GM12878 (cell line): Measurements from ENCODE around the gene C16orf96. TPM values are rescaled to one million over a fixed set of nuclear protein-coding genes. Genes with fewer than 3 reads are reported as not detected.

ENCODE experiments used
- ATF3 ChIP-seq: IDR thresholded peaks from 2 replicates; pipeline ENCODE4 v1.6.1; 2011; ENCODE audit warnings: low read depth, mild to moderate bottlenecking, low read length, moderate library complexity, borderline replicate concordance; ENCODE audit errors: extremely low read depth
- BACH1 ChIP-seq: fragments of 450-650 bp; IDR thresholded peaks from 2 replicates; pipeline ENCODE4 v1.6.1; 2017; ENCODE audit warnings: mild to moderate bottlenecking, borderline replicate concordance
- BCL3 ChIP-seq: IDR thresholded peaks from 2 replicates; pipeline ENCODE4 v1.6.1; 2011; ENCODE audit warnings: borderline replicate concordance, low read depth, mild to moderate bottlenecking, moderate library complexity, low read length; ENCODE audit not compliant: insufficient read depth, poor library complexity, severe bottlenecking
- CTCF ChIP-seq, 3 experiments: IDR thresholded peaks in 2 of 3; conservative IDR thresholded peaks in 1 of 3; 2 replicates each; pipeline ENCODE4 v1.5.1; 2011; ENCODE audit warnings: low read depth in 3 of 3, low read length in 3 of 3, mild to moderate bottlenecking in 3 of 3, control low read depth in 2 of 3, moderate library complexity in 2 of 3, inconsistent platforms in 1 of 3, mixed read lengths in 1 of 3; ENCODE audit not compliant: control insufficient read depth in 2 of 3, insufficient read depth in 1 of 3; ENCODE audit errors: extremely low read depth in 1 of 3
- ELK1 ChIP-seq: IDR thresholded peaks from 2 replicates; pipeline ENCODE4 v1.6.1; 2012; ENCODE audit warnings: low read depth, low read length, improper control_type of control experiment
- EP300 ChIP-seq, 2 experiments: fragments of 150-350 bp in 1 of 2; IDR thresholded peaks; 2 replicates each; pipeline ENCODE4 v1.6.1; 2011 to 2012; ENCODE audit warnings: low read depth in 2 of 2, low read length in 2 of 2, borderline replicate concordance in 1 of 2, improper control_type of control experiment in 1 of 2, inconsistent platforms in 1 of 2; ENCODE audit not compliant: control insufficient read depth in 1 of 2
- ESRRA ChIP-seq: IDR thresholded peaks from 2 replicates; pipeline ENCODE4 v1.6.1; 2012; ENCODE audit warnings: mild to moderate bottlenecking, low read length, improper control_type of control experiment
- IKZF2 ChIP-seq, 2 experiments: fragments of 450-650 bp; IDR thresholded peaks; 2 replicates each; pipeline ENCODE4 v1.6.1; 2017; ENCODE audit warnings: mild to moderate bottlenecking in 2 of 2, moderate library complexity in 2 of 2
- MTA3 ChIP-seq: IDR thresholded peaks from 2 replicates; pipeline ENCODE4 v1.6.1; 2012; ENCODE audit warnings: low read length, inconsistent platforms, borderline replicate concordance
- NFYB ChIP-seq: IDR thresholded peaks from 2 replicates; pipeline ENCODE4 v1.6.1; 2011; ENCODE audit warnings: low read depth, mild to moderate bottlenecking, low read length, improper control_type of control experiment, moderate library complexity; ENCODE audit not compliant: insufficient read depth
- NRF1 ChIP-seq: conservative IDR thresholded peaks from 2 replicates; pipeline ENCODE4 v1.6.1; 2011; ENCODE audit warnings: mild to moderate bottlenecking, low read depth, low read length, improper control_type of control experiment
- PML ChIP-seq: IDR thresholded peaks from 2 replicates; pipeline ENCODE4 v1.6.1; 2012; ENCODE audit warnings: low read length, inconsistent platforms
- POLR2A ChIP-seq: IDR thresholded peaks from 2 replicates; pipeline ENCODE4 v1.6.1; 2011; ENCODE audit warnings: low read depth, mild to moderate bottlenecking, low read length
- REST ChIP-seq: IDR thresholded peaks from 2 replicates; pipeline ENCODE4 v1.6.1; 2012; ENCODE audit warnings: mild to moderate bottlenecking, low read depth, low read length
- STAT1 ChIP-seq: fragments of 450-650 bp; conservative IDR thresholded peaks from 2 replicates; pipeline ENCODE4 v1.6.1; 2014; ENCODE audit warnings: antibody characterized with exemption, mild to moderate bottlenecking
- TAF1 ChIP-seq: IDR thresholded peaks from 2 replicates; pipeline ENCODE4 v1.6.1; 2011; ENCODE audit warnings: mild to moderate bottlenecking, low read depth, low read length, borderline replicate concordance
- TCF3 ChIP-seq: IDR thresholded peaks from 2 replicates; pipeline ENCODE4 v1.6.1; 2012; ENCODE audit warnings: low read depth, mild to moderate bottlenecking, low read length, borderline replicate concordance; ENCODE audit not compliant: insufficient read depth
- YBX1 ChIP-seq: fragments of 450-650 bp; IDR thresholded peaks from 2 replicates; pipeline ENCODE4 v1.6.1; 2016; ENCODE audit warnings: antibody characterized with exemption
- YY1 ChIP-seq: IDR thresholded peaks from 2 replicates; pipeline ENCODE4 v1.6.1; 2011; ENCODE audit warnings: low read depth, mild to moderate bottlenecking, low read length
- ZZZ3 ChIP-seq: IDR thresholded peaks from 2 replicates; pipeline ENCODE4 v1.6.1; 2011; ENCODE audit warnings: low read depth; ENCODE audit not compliant: control insufficient read depth, insufficient read length
- polyA plus RNA-seq, 11 experiments: library from polyadenylated mRNA; depleted of rRNA in 4 of 11; unstranded in 6 of 11; stranded (reverse) in 5 of 11; fragments of >200 nt; fragmentation: Nextera tagmentation in 4 of 11; fragmentation: Illumina TruSeq in 1 of 11; extraction: Ambion mirVana in 4 of 11; extraction: Trizol in 1 of 11; gene quantifications; 1 replicate in 1 of 11; 2 replicates in 10 of 11; pipeline versions ENCODE4 v1.2.1 to v1.2.3, GENCODE V29; 2011 to 2016; ENCODE audit warnings: inconsistent platforms in 2 of 11, missing spikeins in 2 of 11, low read depth in 1 of 11
- total RNA-seq, 4 experiments: library from RNA; depleted of rRNA in 3 of 4; stranded (reverse); fragments of >200 nt in 3 of 4; fragmentation: Illumina TruSeq in 1 of 4; extraction: Trizol in 1 of 4; gene quantifications; 2 replicates each; pipeline versions ENCODE4 v1.2.1 to v1.2.3, GENCODE V29; 2013 to 2021

C16orf96 gene
- total and polyA plus RNA-seq, 10 of the 15 experiments (the other 5 are each of a cell fraction or from before 2014, with no cell fraction given), result 0.01 to 0.08 (median 0.01) TPM; not detected in 7

- TF ChIP-seq BCL3 (peak; percentile 65), ESRRA (peak; percentile 35; the same call in 1 of the 2 replicates), YY1 (peak; percentile 56), ELK1 (no peak), POLR2A (peak; percentile 79), YBX1 (no peak), TCF3 (0 out of 2 replicates have a peak, but pooled peaks have one; percentile 15), MTA3 (no peak), BACH1 (peak; percentile 49), TAF1 (peak; percentile 49; the same call in 1 of the 2 replicates), STAT1 (0 out of 2 replicates have a peak, but pooled peaks have one; percentile 14), EP300 (IDR thresholded peaks at IDR 0.05; ENCODE audit: borderline replicate concordance in 1 of 2, control insufficient read depth in 1 of 2, low read depth in 2 of 2, low read length in 2 of 2) (peak in 1 of 2 experiments; percentile 21; a peak in 1 of 4 replicates), REST (no peak), PML (0 out of 2 replicates have a peak, but pooled peaks have one; percentile 32), NFYB (no peak), CTCF (IDR thresholded peaks at IDR 0.05 in 2 of 3, conservative IDR thresholded peaks at IDR 0.05 in 1 of 3; ENCODE audit: control insufficient read depth in 2 of 3, extremely low read depth in 1 of 3, insufficient read depth in 1 of 3, low read depth in 3 of 3, low read length in 3 of 3) (no peak), NRF1 (0 out of 2 replicates have a peak, but pooled peaks have one; percentile 3), ATF3 (no peak), ZZZ3 (no peak), IKZF2 (IDR thresholded peaks at IDR 0.05) (peak in 1 of 2 experiments; percentile 41; a peak in 2 of 4 replicates)
Measured at GRCh38 chr16:4624827-4625559, 68.9 kb downstream of the C16orf96 start (continued).
